Liver (tissue), 9 donors: ENCODE measurements around the gene SORCS2. TPM values are rescaled to one million over a fixed set of nuclear protein-coding genes. Genes with fewer than 3 reads are reported as not detected.

ENCODE experiments used
- DNase-seq: peaks from one replicate; pipeline ENCODE4 v3.0.0-alpha.2; 2017; ENCODE audit warnings: low spot score
- H3K27ac ChIP-seq, 2 donors: one replicate each; pipeline ENCODE4 v1.7.0; 2013; ENCODE audit warnings: inconsistent platforms in 2 of 2, low read length in 2 of 2, control low read depth in 1 of 2, low read depth in 1 of 2, mild to moderate bottlenecking in 1 of 2
- H3K27me3 ChIP-seq, 4 donors: one replicate each; pipeline versions ENCODE4 v1.6.1 to v1.7.0; 2013; ENCODE audit warnings: low read length in 3 of 4, inconsistent platforms in 1 of 4, mild to moderate bottlenecking in 1 of 4, moderate library complexity in 1 of 4; ENCODE audit not compliant: control insufficient read depth in 4 of 4, insufficient read depth in 4 of 4
- H3K36me3 ChIP-seq, 4 donors: one replicate each; pipeline versions ENCODE4 v1.6.1 to v1.7.0; 2013; ENCODE audit warnings: low read length in 3 of 4, mild to moderate bottlenecking in 3 of 4, low read depth in 1 of 4, moderate library complexity in 1 of 4; ENCODE audit not compliant: control insufficient read depth in 4 of 4, insufficient read depth in 3 of 4
- H3K4me1 ChIP-seq, 4 donors: one replicate each; pipeline versions ENCODE4 v1.6.1 to v1.7.0; 2013; ENCODE audit warnings: low read length in 3 of 4, mild to moderate bottlenecking in 3 of 4, moderate library complexity in 1 of 4; ENCODE audit not compliant: control insufficient read depth in 4 of 4, insufficient read depth in 4 of 4
- H3K4me3 ChIP-seq, 3 donors: one replicate each; pipeline versions ENCODE4 v1.6.1 to v1.7.0; 2013; ENCODE audit warnings: low read length in 3 of 3, control low read depth in 1 of 3, low read depth in 1 of 3, mild to moderate bottlenecking in 1 of 3
- H3K9ac ChIP-seq, 2 donors: one replicate each; pipeline ENCODE4 v1.7.0; 2013; ENCODE audit warnings: low read length in 2 of 2, mild to moderate bottlenecking in 2 of 2, moderate library complexity in 2 of 2, control low read depth in 1 of 2, low read depth in 1 of 2
- H3K9me3 ChIP-seq, 4 donors: one replicate each; pipeline versions ENCODE4 v1.6.1 to v1.7.0; 2013; ENCODE audit warnings: low read length in 3 of 4; ENCODE audit not compliant: control insufficient read depth in 4 of 4
- EGR1 ChIP-seq, 2 donors: IDR thresholded peaks; 2 replicates each; pipeline ENCODE4 v1.6.1; 2016 to 2018; ENCODE audit warnings: antibody characterized with exemption in 2 of 2, low read depth in 2 of 2
- FOXA1 ChIP-seq: IDR thresholded peaks from 2 replicates; pipeline ENCODE4 v1.6.1; 2016; ENCODE audit warnings: antibody characterized with exemption
- GABPA ChIP-seq, 2 donors: IDR thresholded peaks in 1 of 2; conservative IDR thresholded peaks in 1 of 2; 2 replicates each; pipeline ENCODE4 v1.6.1; 2016; ENCODE audit warnings: antibody characterized with exemption in 2 of 2, mild to moderate bottlenecking in 1 of 2, moderate library complexity in 1 of 2
- HNF4A ChIP-seq, 2 donors: conservative IDR thresholded peaks; 2 replicates each; pipeline ENCODE4 v1.6.1; 2016; ENCODE audit warnings: antibody characterized with exemption in 2 of 2, mild to moderate bottlenecking in 2 of 2
- HNF4G ChIP-seq: IDR thresholded peaks from 2 replicates; pipeline ENCODE4 v1.6.1; 2016; ENCODE audit warnings: antibody characterized with exemption
- JUND ChIP-seq, 2 donors: IDR thresholded peaks; 2 replicates each; pipeline ENCODE4 v1.6.1; 2016; ENCODE audit warnings: antibody characterized with exemption in 2 of 2
- NR2F2 ChIP-seq: IDR thresholded peaks from 2 replicates; pipeline ENCODE4 v1.6.1; 2016; ENCODE audit warnings: antibody characterized with exemption
- RAD21 ChIP-seq, 2 donors: IDR thresholded peaks; 2 replicates each; pipeline ENCODE4 v1.6.1; 2016; ENCODE audit warnings: antibody characterized with exemption in 2 of 2, mild to moderate bottlenecking in 2 of 2
- RXRA ChIP-seq, 2 donors: IDR thresholded peaks; 2 replicates each; pipeline ENCODE4 v1.6.1; 2017 to 2018; ENCODE audit warnings: antibody characterized with exemption in 2 of 2, mild to moderate bottlenecking in 1 of 2
- SP1 ChIP-seq: IDR thresholded peaks from 2 replicates; pipeline ENCODE4 v1.6.1; 2018; ENCODE audit warnings: antibody characterized with exemption, mild to moderate bottlenecking
- WGBS: extraction: QIAGEN DNeasy Blood & Tissue Kit; methylation state at CpG from one replicate; pipeline ENCODE4 v1.1.7; 2013; 5-methylcytosine and 5-hydroxymethylcytosine counted together
- polyA plus RNA-seq, 2 donors: library from polyadenylated mRNA; stranded (reverse) in 1 of 2; unstranded in 1 of 2; fragments of 200-250 nt in 1 of 2; fragments of >200 nt in 1 of 2; fragmentation: Nextera tagmentation in 1 of 2; extraction: Ambion mirVana in 1 of 2; gene quantifications; one replicate each; pipeline versions ENCODE4 v1.2.1 to v1.2.3, GENCODE V29; 2013 to 2015
- total RNA-seq, 2 donors: library from RNA; depleted of rRNA; stranded (reverse); fragments of >200 nt; gene quantifications; one replicate each; pipeline ENCODE4 v1.2.3, GENCODE V29; 2014
- TF ChIP-seq, protein P1 (sequence below): IDR thresholded peaks from 2 replicates; pipeline ENCODE4 v1.6.1; 2016; ENCODE audit warnings: antibody characterized with exemption
- TF ChIP-seq, protein P2 (sequence below): IDR thresholded peaks from 2 replicates; pipeline ENCODE4 v1.6.1; 2016; ENCODE audit warnings: antibody characterized with exemption
- TF ChIP-seq, protein P3 (sequence below): IDR thresholded peaks from 2 replicates; pipeline ENCODE4 v1.6.1; 2016; ENCODE audit warnings: antibody characterized with exemption
- donor health status: healthy.
- donor health status: healthy.
- donor health status: healthy.
- donor health status: healthy.
- donor health status: healthy.

SORCS2 gene
- total and polyA plus RNA-seq, 4 donors, result 0.10 to 1.4 (median 0.92) TPM

DNA sequence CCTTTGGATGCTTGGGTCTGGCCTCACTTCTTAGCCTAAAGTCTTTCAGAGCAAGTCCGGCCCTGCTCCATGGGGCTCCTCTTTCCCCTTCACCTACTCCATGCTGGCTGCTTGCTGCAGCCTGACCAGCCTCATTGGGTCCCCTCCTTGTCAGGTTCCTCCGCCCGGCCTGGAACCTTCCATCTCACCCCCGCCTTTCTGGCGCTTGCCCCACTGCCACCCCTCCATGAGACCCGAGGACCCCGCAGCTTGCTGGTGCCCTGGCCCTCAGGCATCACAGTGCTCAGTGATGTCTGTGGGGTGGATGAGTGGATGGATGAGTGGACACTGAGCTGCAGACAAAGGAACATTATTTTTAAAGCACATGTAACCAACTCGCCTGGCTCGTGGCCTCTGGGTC, 24.7 kb downstream of the SORCS2 start:
- Histone ChIP-seq H3K9me3 (no peaks in the 10 kb centered on the region), H3K27me3 (no peaks in the 10 kb centered on the region), H3K27ac (peak overlapping the region; percentile 76 to 83), H3K4me1 (peaks cover 2 to 45% (median 36%) of the 10 kb centered on the region in 4 donors), H3K4me3 (no peak overlapping the region), H3K36me3 (no peaks in the 10 kb centered on the region), H3K9ac (no peak overlapping the region)
- no peak for DNase-seq
- WGBS, result 78% methylated on average over 9 of the region's 9 CpGs
- TF ChIP-seq GABPA (IDR thresholded peaks at IDR 0.05 in 1 of 2, conservative IDR thresholded peaks at IDR 0.05 in 1 of 2) (no peak), JUND (IDR thresholded peaks at IDR 0.05) (no peak)
- TF ChIP-seq, protein P1, sequence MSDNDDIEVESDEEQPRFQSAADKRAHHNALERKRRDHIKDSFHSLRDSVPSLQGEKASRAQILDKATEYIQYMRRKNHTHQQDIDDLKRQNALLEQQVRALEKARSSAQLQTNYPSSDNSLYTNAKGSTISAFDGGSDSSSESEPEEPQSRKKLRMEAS, result no peak
- TF ChIP-seq, protein P2, sequence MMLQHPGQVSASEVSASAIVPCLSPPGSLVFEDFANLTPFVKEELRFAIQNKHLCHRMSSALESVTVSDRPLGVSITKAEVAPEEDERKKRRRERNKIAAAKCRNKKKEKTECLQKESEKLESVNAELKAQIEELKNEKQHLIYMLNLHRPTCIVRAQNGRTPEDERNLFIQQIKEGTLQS, result no peak
- TF ChIP-seq, protein P3, sequence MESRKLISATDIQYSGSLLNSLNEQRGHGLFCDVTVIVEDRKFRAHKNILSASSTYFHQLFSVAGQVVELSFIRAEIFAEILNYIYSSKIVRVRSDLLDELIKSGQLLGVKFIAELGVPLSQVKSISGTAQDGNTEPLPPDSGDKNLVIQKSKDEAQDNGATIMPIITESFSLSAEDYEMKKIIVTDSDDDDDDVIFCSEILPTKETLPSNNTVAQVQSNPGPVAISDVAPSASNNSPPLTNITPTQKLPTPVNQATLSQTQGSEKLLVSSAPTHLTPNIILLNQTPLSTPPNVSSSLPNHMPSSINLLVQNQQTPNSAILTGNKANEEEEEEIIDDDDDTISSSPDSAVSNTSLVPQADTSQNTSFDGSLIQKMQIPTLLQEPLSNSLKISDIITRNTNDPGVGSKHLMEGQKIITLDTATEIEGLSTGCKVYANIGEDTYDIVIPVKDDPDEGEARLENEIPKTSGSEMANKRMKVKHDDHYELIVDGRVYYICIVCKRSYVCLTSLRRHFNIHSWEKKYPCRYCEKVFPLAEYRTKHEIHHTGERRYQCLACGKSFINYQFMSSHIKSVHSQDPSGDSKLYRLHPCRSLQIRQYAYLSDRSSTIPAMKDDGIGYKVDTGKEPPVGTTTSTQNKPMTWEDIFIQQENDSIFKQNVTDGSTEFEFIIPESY, result no peak

DNA sequence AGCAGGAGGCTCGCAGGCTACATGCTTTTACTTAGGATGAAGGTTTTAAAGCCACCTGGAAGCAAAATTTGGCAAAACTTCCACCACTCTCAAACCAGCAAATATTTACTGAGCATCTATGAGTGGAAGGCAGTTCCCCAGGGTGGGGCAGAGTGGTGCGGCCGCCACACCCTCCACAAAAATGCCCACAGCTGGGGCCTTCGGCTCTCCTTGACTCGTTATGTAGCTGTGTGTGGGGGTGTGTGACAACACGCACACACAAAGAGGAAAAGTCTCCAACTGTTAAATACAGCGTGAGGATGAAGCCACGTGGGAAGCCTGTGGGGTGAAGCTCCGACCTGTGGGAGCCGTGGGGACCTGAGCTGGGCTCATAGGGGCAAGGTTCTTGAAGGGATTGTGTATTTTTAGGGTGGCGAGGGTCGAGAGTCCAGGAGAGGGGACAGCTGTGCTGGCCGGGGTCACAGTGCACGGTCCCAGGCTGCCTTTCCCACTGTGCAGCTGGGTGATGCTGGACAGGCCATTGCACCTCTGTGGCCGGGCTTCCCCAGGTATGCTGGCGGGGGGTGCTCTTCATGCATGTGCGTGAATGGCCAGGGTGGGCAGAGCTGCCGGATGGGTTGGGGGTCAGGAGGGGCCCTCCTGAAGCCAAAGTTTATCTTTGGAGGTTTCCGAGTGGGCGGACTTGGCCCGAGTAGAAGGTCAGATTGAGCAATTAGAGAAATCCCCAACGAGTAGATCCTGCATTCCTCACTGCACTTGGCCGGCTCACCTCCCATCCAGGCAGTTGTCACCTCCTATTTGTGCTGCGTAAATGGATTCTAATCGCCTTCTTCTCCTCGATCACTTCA, 25.4 kb downstream of the SORCS2 start:
- peak; percentile 49 for DNase-seq
- peak overlapping the region; percentile 76 to 83 for H3K27ac ChIP-seq
- WGBS, result 27% methylated on average over 26 of the region's 26 CpGs
- no peaks in the 10 kb centered on the region for H3K9me3 ChIP-seq
- no peak overlapping the region for H3K9ac ChIP-seq
- TF ChIP-seq FOXA1 (no peak), HNF4G (peak; percentile 65), RXRA (IDR thresholded peaks at IDR 0.05) (peak; percentile 81 to 87), RAD21 (IDR thresholded peaks at IDR 0.05) (no peak), NR2F2 (peak; percentile 76), SP1 (peak; percentile 81), JUND (IDR thresholded peaks at IDR 0.05) (peak in 1 of 2 donors; percentile 30), GABPA (IDR thresholded peaks at IDR 0.05 in 1 of 2, conservative IDR thresholded peaks at IDR 0.05 in 1 of 2) (no peak), EGR1 (IDR thresholded peaks at IDR 0.05; ENCODE audit: low read depth in 2 of 2) (peak; percentile 69 to 97), HNF4A (conservative IDR thresholded peaks at IDR 0.05) (peak; percentile 94 to 96)
- TF ChIP-seq, protein P2, result no peak
- TF ChIP-seq, protein P3, result peak; percentile 37
- TF ChIP-seq, protein P1, result peak; percentile 39
- H3K4me3 ChIP-seq, result no peak overlapping the region
- H3K4me1 ChIP-seq, result peaks cover 2 to 38% (median 30%) of the 10 kb centered on the region in 4 donors
- no peaks in the 10 kb centered on the region for H3K36me3 ChIP-seq
- H3K27me3 ChIP-seq, result no peaks in the 10 kb centered on the region
